ENCODE measurements around the gene GGT5.

GRCh38 chr22:24290459-24290858, 45.6 kb upstream of the GGT5 start:
- TF ChIP-seq, protein P1, sequence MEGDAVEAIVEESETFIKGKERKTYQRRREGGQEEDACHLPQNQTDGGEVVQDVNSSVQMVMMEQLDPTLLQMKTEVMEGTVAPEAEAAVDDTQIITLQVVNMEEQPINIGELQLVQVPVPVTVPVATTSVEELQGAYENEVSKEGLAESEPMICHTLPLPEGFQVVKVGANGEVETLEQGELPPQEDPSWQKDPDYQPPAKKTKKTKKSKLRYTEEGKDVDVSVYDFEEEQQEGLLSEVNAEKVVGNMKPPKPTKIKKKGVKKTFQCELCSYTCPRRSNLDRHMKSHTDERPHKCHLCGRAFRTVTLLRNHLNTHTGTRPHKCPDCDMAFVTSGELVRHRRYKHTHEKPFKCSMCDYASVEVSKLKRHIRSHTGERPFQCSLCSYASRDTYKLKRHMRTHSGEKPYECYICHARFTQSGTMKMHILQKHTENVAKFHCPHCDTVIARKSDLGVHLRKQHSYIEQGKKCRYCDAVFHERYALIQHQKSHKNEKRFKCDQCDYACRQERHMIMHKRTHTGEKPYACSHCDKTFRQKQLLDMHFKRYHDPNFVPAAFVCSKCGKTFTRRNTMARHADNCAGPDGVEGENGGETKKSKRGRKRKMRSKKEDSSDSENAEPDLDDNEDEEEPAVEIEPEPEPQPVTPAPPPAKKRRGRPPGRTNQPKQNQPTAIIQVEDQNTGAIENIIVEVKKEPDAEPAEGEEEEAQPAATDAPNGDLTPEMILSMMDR (IDR thresholded peaks at IDR 0.05; ENCODE audit: low read length): no peak
- TF ChIP-seq EZH2 (optimal IDR thresholded peaks at IDR 0.05; ENCODE audit: low read depth, low read length) (no peak), EZH2phosphoT487 (IDR thresholded peaks at IDR 0.05; ENCODE audit: low read length) (no peak)

Data from MM.1S (cell line).